NCI-H2171 treated with DMSO at 0.1 percent for 48 hours (cell line): ENCODE results near the gene TRPM1.

Source experiments
- DNase-seq: peaks from one replicate; lab custom pipeline; 2025; lab: John Stamatoyannopoulos, UW

Gene TRPM1

DNA sequence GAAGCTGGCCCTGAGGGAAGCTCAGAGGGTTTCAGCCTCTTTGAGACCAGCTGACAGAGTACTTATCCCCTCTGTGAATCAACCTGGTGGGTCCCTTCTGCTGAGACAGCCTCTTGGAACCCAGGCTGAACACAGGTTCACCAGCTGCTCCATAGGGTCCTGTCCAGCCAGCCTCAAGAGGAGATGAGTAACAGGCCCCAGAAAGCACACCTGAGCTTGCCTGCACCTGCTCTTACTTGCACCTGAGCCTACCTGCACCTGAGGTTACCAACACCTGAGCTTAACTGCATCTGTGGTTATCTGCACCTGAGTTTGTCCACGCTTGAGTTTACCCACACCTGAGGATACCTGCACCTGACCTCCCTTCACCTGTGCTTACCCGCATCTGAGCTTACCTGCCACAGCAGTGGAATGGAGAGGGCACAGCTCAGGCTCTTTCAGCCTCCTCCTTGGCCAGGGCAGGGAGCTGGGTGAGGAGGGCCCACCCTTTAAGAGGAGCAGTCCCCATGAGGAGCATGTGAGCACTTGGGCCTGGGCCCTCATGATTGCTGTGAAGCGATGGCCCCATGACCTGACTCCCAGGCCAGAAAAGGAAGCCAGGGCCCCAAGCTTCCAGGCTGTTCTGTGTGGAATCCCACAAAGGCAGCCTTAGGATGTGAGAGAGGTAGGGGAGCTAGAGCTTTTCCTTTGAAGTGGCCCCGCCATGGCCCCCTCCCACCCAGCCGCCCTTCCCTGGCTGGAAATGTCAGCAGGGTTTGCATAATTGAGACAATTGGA, at the start of gene TRPM1:
Gene TRPM1 (minus strand): TSS at position 464 of the 777 bp plus-strand sequence. CDS start 20,370 bp downstream, outside the sequence.
- DNase-seq: no peak

GRCh38 chr15:31150732-31151231, 49.3 kb upstream of the TRPM1 start:
- DNase-seq: peak; percentile 10

DNA sequence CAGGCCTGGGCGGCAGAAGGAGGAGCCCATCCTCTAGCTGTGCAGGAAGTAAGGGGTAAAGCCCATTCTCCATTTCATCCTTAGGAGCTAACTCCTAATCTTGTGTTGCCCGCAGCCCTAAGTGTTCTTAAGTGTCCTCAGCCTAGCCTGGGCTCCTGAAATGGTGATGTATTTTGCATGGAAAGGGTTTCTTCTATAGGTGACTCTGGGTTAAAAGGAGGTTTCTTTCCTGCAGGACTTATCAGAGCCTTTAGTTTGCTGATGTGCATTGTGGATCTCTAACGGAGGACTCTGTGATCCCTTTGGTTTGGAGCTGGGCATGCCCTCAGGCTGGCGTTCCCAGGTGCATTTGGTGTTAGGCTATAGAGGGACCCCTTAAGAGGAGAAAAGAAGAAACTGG, 48.5 kb upstream of the TRPM1 start:
- DNase-seq: no peak

- DNase-seq: no peak
Measured at GRCh38 chr15:31149088-31149505, 47.6 kb upstream of the TRPM1 start.

GRCh38 chr15:31148297-31149087, 47.0 kb upstream of the TRPM1 start:
- no peak for DNase-seq

DNA sequence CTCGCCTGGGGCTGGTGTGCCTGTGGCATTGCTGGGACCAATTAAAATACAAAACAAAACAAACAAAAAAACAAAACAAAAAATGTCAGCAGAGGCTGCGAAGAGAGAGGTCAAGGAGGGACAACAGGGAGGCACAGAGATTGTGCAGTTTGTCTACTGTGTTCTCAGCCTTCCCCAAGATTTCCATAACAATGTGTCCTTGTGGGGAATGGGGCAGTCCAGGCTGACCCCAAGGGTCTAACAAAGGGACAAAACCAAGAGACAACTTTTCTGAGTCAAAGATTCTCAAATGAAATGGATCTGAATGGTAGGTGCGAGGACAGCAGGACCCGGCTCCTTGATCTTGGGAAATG, 46.4 kb upstream of the TRPM1 start:
- no peak for DNase-seq

DNA sequence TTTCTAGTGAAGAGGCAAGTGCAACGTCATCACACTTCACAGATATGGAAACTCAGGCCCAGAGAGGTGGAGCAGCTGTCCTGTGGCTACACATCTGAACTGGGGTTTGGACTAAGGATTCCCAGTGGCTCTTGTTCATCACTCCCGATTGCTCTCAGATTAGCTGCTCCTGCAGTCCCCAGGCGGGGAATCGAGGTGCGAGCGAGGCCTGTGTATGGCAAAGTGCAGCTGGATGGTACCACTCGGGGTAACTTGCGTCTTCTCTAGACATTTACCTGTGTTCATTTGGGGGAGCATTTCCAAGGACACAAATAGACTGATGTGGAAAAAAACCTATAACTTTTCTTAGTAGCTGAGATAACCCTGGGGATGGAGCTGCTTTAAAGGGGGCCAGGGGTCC, 45.9 kb upstream of the TRPM1 start:
- DNase-seq: no peak

GRCh38 chr15:31145271-31145911, 43.9 kb upstream of the TRPM1 start:
- DNase-seq: no peak

DNA sequence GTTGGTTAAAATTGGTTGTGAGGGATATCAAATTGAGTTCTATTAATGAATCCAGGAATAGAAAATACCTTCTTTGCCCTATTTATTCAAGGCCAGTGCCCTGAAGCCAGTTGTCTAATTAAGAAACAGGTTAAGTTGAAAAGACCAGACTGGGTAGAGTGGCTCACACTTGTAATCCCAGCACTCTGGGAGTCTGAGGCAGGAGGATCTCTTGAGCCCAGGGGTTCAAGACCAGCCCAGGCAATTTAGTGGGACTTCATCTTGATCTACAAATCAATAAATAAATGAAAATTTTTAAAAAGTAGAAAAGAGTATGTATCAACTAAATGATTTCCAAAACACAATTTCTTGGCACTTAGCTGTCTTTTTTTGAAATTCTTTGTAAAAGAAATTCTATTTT, 40.3 kb upstream of the TRPM1 start:
- DNase-seq: no peak

DNA sequence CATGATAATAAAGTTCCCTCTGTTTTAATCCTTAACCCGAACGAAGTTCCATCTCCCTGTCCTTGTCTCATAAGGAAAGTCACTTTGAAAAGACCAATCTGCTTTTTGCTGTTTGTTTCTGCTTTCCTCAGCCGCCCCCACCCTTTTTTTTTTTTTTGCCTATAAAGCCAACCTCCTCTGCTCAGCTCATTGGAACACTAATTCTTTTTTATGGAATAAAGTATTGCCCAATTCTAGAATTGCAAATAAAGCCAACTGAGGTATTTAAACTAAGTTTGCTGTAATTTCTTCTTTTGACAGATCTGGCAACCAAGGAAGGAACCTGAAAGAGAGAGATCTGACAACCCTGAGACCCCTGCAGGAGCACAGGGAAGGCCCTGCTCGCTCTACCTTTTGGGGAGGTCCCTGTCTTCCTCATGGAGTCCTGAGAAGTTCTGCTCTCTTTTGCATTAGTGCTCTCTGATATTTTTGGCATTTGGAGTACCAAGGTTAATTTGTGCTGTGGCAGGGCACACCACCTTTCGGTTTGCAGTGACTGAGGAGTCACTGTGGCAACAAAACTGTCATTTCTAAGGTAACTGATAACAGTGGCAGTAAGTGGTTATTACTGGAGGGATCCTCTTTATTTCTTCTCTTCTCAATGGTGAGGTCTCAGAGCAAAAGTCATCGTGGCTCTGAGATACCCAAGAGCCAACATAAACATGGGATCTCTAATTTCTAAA, 35.2 kb upstream of the TRPM1 start:
- DNase-seq: no peak

DNA sequence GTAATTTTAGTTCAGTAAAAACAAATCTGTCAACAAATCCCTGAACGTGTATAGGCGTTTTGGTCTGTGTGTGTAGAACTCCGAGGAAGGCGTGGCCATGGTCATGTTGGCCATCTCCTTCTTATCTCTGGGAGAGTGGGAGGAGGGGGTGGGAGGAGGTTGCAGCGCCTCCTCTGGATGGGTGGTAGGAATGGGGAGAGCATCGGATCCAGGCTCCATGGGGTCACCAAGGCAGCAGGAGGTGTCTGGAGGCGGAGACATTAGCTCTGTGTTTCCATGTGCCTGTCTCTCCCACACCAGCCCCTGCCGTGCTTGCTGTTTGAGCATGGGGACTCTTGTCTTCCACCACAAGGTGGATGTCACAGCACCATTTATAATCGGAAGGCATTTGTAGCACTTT, 34.5 kb upstream of the TRPM1 start:
- DNase-seq: no peak

GRCh38 chr15:31135523-31135922, 34.0 kb upstream of the TRPM1 start:
- DNase-seq: no peak

GRCh38 chr15:31133890-31134289, 32.4 kb upstream of the TRPM1 start:
- DNase-seq: no peak

DNA sequence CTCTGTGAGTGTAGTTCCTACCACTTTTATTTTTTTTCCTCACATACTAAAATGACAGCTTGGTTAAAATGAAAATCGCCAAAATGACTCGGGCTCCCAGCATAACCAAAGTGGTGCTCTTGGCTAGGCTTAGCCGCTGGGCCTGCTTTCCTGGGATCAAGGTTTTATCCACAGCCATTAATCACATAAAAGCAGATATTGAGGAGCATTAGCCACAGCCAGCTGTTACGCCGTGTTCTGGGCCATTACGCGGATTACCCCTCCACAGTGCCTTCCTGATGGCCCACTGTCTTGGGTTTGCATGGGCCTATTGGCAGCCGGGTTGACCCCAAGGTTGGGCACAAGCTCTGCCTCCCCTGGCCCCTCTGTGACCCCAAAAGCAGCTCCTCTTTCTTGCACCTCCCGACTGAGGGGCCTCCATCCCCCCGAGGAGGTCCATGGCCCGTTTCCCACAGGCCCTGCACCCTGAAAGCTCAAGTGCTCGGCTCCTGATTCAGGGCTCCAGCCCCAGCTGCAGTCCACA, 30.4 kb upstream of the TRPM1 start:
- DNase-seq: no peak

GRCh38 chr15:31130576-31131237, 29.2 kb upstream of the TRPM1 start:
- no peak for DNase-seq

- no peak for DNase-seq
Measured at GRCh38 chr15:31129769-31130303, 28.3 kb upstream of the TRPM1 start.

- DNase-seq: peak; percentile 43
Measured at GRCh38 chr15:31128919-31129768, 27.6 kb upstream of the TRPM1 start.

GRCh38 chr15:31128477-31128876, 27.0 kb upstream of the TRPM1 start:
- DNase-seq: no peak

DNA sequence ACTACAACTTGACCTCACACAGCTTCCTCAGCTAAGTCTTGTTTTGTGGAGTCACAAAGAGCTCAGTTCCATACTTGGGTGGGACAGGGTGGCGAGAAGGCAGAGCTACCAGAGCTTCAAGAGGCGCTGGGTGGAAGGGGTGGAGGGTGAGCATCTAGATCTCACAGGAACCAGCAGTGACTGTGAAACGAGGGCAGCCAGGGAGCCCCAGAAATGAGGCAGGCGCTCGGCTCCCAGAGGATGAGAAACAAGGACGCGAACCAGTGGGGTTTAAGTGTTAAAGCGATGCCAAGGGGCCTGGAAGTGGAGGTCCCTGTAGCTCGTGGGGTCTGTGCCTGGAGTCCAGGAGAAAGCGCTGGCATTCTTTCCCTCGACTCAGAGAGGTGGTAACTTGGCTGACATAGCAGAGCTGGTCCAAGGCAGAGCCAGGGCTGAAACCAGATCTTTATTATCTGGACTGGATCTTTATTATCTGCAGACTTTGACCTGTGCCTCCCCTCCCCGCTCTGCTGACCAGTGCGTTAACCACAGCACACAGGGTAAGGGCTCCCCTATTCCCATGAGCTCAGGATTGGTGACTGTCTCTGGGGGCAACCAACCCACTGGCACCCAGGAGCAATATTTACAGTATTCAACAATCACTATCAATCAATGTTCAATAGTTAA, 26.2 kb upstream of the TRPM1 start:
- DNase-seq: no peak
